ENCODE measurements around the gene STXBP5.

Gene STXBP5

GRCh38 chr6:147437615-147438014, 233.4 kb downstream of the STXBP5 start:
- DNase-seq (ENCODE audit: low read depth in 2 of 2): no peak

- DNase-seq (ENCODE audit: low read depth in 2 of 2): no peak
Observed at GRCh38 chr6:147438758-147439528, 234.7 kb downstream of the STXBP5 start.

Measured in stimulated activated CD4-positive, alpha-beta T cell treated with anti-CD3 and anti-CD28 coated beads, Interleukin-1b, Interleukin-23, amount 100 ng/mL, for 1 hour (primary cell).